Fibroblast of peridontal ligament (primary cell): ENCODE data around the gene CLNK.

ENCODE experiments used
- DNase-seq: peaks from one replicate; pipeline ENCODE4 v3.0.0-alpha.2; 2010; ENCODE audit errors: extremely low read depth

Gene CLNK, protein sequence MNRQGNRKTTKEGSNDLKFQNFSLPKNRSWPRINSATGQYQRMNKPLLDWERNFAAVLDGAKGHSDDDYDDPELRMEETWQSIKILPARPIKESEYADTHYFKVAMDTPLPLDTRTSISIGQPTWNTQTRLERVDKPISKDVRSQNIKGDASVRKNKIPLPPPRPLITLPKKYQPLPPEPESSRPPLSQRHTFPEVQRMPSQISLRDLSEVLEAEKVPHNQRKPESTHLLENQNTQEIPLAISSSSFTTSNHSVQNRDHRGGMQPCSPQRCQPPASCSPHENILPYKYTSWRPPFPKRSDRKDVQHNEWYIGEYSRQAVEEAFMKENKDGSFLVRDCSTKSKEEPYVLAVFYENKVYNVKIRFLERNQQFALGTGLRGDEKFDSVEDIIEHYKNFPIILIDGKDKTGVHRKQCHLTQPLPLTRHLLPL

DNA sequence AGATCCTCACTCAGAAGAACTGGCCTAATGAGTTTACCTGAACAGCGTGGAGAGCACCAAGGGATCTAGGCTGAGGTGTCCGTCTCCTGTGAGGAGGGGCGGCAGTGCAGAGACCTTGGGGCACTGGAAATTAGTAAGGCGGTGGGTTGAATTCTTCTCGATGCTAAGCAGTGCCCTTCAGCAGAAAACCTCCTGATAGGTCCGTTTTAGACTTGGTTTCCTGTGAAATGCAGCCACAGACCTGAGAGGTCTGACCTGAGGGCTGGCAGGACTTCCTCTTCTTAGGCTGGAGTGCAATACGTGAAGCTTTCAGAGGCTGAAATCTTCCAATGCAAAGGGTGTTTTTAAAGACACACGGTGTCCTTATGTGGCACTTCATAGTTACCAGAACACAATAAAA lies at the start of gene CLNK:
Gene CLNK (minus strand): TSS at position 138 of the 400 bp plus-strand sequence. CDS start 16,899 bp downstream, outside the sequence.
- DNase-seq = no peak

DNA sequence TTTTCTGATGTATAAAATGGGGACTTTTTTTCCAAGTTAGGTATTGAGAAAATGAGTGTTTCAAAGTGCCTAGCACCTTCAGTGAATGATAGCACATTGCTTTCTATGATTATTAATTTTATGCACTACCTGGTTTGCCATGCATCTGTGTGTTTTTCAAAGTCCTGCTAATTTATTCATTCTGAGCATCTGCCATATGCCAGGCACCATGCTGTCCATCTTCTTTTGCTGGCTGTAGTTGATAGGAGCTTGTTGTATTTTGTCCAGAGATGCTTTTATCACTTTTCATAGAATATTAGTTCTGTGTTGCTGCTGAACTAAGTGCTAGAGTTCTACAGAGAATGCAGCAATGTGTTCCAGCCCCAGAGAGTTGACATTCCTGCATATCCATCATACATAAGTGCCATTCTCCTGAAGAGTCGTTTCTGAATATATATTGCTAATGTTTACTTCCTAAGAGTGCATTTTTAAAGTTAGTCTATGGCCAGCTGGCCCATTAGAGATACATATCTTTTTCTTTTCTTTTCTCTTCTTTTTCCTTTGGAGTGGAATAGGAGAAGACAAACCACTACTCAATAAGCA lies 49.0 kb upstream of the CLNK start:
- DNase-seq = no peak

DNA sequence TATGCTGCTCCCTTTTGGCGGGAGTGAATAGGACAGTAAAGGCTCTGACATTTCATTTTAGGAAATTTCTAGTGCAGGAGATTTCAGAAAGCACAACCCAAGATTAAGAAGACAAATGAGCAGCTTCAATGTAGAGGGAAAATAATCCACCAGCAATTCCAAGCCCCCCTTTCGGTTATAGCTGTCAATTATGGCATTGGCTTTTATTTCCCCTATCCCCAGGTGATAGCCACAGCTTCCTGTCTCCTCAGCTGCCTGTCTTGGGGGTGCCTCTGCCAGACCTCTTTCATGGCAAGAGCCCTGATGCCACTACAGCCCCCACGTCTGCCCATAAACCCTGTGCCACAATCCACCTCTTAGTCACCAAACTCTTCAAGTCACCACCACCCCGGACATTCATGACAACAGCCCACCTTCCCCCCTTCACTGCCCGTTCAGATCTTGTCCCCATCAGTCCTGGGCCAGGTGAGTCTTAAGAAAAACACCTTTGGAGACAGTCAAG lies 48.4 kb upstream of the CLNK start:
- no peak for DNase-seq

DNA sequence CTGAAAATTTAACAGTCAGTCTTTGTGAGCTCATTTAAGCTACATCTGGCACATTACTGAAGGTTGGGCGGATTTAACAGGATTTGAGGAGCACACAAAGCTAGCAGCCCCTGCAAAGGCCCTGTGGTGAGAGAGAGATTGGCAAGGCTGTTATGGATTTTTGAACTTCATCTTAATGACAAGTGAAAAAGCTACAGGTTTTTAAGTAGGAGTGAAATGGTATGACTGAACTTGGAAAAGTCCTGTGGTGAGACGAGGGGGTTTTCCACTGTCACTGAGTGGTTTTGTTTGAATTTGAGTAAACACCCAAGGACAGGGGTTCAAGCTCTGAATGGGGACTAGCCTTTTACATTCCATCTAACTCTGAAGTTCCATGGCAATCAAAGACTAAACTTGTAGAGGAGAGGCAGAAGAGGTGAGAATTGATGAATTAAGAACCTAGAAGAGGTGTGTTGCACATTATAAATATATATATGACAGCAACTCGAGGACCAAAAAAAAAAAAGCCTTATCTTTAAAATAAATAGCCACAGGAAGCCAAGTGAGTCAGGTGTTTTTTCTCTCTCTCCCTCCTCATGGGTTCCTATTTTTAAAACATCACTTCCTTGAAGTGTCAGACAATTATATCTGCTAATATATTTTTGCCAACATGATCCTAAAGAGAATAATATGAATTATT lies 47.8 kb upstream of the CLNK start:
- DNase-seq = no peak

DNA sequence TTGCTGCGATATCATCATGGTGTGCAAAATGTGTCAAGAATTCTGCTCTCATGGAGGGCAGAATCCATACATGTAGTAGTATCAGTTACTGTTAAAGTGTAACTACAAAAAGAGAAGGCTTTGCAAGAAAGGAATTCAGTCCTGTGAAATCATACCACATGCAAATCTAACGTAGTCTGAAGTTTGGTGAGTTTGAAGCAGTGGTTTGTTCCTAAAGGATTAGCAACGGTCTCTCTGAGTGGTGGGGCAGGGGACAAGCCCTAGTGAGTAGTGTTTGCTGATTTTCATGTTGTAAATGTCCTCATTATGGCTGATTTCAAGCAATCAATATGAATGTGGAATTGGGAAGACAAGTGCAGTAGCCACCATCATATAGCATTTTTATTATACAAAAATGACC lies 47.1 kb upstream of the CLNK start:
- no peak for DNase-seq

DNA sequence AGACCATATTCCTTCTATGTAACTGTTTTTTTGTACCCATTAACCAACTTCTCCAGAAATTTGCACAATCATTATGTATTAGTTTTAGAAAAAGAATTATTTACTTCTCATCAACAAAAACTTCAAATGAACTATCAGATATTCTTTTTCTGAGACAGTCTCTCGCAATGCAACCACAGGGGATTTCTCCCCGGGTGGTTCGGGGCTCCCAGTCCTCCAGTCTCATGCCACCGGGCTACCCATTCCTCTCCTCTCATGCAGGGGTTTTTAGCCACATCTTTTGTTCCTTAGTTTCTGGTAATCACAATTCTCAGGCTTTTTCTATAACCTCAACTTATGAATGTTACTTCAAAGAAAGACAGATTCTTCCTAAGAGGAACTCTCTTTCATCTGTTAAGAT lies 46.6 kb upstream of the CLNK start:
- no peak for DNase-seq

DNA sequence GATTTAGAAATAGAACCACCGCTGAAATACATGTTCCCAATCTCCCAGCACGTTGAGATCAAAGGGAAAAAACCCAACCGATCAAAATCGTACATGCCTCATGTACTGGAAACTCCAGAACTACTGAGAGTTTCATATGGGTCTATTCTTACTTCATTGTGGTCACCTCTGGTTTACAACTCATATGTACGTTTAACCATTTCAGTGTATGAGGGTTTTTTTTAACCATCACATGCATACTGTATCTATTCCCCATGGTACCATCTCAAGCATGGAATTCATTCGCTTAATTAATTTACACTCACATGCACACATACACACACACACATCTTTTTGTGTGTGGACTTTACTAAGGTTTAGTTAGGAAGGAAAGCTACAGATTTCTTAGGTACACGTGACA lies 46.0 kb upstream of the CLNK start:
- no peak for DNase-seq

DNA sequence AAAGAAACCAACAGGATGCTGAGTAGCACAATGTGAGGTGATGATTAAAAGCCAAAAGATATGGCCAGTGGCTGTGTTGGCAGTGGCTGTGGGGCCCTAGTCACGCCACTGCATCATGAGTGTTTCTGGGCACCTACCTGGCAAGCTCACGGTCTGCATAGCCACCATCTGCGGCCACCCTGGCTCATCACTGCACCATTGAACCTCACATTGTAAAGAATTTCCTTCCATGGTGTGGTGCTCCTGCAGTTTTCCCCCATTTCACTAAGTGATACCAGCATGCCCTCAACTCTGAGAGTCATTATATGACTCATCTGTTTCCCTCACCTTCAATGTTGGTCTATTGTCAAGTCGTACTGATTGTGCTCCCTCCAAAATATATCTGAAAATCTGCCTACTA lies 45.5 kb upstream of the CLNK start:
- no peak for DNase-seq

DNA sequence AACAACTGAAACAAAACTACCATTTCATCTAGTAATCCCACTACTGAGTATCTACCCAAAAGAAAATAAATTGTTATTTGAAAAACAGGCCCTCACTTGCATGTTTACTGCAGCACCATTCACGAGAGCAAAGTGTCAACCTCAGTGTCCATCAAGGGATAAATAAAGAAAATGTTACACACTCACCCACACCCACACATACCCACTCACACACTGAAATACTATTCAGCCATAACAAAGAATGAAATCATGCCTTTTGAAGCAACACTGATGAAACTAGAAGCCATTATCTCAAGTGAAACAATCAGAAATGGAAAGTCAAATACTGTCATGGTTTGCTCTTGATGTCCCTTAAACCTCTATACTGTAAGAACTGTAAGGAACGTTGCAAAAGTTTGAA lies 44.8 kb upstream of the CLNK start:
- no peak for DNase-seq

DNA sequence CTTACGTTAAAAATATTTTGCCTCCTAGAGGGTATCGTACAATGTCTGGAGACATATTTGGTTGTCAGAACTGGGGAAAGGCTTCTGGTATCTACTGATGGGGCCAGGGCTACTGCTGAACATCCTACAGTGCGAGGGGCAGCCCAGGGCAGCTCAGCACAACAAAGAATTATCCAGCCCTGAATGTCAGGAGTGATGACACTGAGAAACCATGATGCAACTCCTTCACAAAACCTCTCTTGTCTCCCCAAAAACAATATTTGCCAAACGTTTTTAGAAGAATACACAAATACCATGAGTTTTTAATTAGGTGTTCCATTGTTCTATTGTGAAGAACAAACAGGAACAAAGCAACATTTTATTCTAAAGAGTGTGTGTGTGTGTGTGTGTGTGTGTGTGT lies 43.4 kb upstream of the CLNK start:
- DNase-seq = no peak

DNA sequence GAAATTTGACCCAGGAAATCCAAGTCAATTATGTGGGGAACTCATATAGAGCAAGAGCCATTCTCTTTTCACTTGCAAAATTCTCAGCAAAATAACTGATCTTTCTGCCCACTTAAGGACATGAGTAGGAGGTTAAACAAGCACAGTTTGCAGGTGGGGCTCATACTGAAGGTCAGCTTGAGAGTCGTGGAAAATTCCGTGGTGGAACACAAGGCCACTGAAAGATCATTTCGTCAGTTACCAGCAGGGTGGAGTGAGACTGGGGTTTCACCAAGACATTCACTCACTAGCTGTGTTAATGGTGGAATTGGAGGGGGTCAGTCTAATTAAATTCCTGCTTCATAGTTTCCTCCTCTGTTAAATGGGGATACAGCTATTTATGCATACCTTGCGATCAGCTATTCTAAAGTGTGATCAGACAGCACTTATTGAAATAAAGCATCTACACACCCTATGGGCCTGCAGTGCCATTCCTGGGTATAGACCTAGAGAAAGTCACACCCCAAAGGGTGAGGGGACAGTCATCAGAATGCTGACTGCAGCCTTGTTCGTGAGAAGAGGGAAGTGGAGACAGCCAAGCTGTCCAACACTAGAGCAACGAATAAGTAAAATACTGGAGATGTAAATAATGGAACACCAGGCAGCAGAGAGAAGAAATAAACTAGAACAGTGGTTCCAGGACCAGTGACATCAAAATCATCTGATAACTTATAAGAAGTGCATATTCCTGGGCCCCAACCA lies 42.7 kb upstream of the CLNK start:
- no peak for DNase-seq

DNA sequence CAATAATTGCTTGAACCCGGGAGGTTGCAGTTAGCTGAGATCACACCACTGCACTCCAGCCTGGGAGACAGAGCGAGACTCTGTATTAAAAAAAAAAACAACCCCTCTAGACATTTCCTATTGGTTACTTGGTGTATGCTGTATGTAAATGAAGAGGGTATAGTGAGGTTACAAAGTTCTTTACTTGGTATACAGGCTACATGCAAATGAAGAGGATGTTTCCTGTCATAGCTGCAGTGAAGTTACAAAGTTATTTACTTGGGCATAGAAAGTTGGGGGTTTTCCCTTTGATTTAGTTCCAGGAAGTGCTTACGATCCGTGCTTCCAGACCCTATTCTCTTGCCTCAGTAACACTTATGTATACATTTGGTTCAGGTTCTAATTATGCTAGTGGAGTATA lies 38.4 kb upstream of the CLNK start:
- DNase-seq = no peak

DNA sequence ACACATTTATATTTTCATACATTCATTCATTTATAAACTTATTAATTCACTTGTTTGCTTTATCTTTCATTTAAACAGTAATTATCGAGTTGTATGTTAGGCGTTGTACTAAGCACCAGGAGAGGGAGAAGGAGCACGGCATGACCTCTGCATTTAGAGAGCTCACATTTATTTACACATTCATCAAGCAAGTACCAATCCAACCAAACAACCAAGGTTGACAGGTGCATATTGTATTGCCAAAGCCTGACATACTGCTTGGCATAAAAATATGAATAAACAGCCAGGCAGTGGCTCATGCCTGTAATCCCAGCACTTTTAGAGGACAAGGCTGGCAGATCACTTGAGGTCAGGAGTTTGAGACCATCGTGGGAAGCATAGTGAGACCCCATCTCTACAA lies 37.0 kb upstream of the CLNK start:
- DNase-seq = no peak

DNA sequence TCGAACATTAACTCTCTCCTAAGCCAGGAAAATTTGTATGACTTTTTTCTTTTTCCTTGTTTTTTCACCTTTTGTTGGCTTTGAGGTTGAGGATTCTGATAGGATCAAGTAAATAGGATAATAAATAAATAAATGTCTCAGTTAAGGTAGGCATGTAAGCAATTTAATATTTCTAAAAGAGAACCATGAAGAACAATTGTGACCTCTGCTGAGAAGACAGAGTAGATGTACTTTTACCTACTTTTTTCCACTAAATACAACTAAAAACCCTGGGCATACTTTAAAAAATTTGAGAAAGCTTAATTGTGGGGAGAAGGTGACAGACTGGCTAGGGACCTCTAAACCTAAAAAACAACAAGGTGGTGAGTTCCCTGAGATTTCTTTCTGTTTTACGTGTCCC lies 31.6 kb upstream of the CLNK start:
- peak; percentile 13 for DNase-seq

DNA sequence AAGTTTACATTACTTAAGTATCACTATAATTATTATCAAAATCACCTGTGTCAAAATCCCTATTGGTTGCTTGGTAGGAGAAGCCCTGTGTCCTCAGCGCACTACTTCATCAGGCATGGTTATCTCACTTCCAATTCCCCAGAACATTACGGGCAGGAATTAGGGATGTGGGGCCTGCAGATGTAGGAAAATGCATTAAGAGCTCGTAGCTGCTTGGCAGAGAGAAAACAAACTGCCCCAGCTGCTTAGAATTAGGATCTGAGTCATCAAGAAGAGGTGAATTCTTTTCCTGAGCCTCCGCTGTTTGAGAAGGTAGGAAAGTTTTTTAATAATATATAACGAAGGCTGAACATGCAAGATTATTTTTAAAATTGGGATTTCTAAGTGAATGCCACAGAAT lies 31.1 kb upstream of the CLNK start:
- DNase-seq = peak; percentile 50

DNA sequence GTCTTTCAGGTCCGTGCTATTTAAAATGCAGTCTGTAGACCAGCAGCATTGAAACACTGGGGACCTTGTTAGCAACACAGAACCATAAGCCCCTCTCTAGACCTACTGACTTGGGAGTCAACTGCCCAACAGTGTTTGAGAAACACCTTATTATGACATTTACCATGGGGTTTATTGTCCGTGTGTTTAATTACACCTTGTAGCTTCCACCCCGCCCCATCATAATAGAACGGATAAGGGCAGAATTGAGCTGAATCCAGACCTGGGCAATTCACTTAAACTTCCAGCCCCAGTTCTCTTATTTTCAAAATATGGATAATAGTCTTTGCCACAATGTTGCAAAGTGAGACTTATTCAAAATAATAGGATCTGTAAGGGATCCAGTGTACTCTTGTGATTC lies 30.6 kb upstream of the CLNK start:
- no peak for DNase-seq

DNA sequence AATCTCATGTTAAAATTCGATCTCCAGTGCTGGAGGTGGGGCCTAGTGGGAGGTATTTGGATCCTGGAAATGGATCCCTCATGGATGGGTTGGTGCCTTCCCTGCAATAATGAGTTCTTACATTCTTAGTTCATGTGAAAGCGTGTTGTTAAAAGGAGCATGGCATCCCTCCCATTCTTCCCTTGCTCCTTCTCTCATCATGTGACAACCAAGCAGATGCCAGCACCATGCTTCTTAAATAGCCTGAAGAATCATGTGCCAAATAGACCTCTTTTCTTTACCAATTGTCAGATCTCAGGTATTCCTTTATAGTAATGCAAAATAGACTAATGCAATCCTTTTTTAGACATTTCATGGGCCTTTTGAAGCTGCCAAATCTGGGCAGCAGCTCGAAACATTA lies 29.0 kb upstream of the CLNK start:
- DNase-seq = no peak

DNA sequence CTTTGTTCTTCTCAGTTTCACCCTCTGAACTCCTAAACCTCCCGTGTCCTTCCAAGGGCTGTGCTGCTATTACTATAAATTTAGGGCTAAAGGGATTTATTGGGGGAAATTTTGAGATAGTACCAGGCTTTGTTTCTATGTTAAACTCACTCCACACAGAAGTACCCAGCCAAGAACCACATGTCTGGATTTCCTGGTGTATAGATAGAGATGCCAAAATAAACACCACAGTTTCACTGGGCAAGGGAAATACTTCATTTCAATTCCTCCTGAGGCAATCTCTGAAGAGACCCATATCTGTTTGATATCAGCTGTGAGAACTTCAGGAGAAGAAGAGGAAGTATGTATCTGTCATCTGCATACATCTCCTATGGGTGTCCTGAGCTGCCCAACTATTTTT lies 21.7 kb upstream of the CLNK start:
- DNase-seq = peak; percentile 6

DNA sequence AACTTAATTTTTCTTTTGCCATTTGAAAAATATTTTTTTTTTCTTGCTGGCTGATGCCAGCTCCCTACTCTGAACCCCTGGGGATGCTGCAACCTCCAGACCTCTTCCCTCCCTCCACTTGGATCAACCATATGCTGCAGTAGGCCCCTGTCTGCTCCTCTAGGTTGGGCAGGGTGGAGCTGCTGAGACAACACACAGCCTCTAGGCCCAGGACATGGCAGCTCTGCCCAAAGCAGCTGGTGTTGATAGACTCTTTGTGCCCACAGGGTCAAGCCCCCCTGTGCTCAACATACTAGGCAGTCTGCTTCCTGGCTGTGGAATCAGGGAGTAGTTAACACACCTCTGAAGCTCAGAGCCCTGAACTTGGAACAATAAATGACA lies 19.9 kb upstream of the CLNK start:
- DNase-seq = no peak

DNA sequence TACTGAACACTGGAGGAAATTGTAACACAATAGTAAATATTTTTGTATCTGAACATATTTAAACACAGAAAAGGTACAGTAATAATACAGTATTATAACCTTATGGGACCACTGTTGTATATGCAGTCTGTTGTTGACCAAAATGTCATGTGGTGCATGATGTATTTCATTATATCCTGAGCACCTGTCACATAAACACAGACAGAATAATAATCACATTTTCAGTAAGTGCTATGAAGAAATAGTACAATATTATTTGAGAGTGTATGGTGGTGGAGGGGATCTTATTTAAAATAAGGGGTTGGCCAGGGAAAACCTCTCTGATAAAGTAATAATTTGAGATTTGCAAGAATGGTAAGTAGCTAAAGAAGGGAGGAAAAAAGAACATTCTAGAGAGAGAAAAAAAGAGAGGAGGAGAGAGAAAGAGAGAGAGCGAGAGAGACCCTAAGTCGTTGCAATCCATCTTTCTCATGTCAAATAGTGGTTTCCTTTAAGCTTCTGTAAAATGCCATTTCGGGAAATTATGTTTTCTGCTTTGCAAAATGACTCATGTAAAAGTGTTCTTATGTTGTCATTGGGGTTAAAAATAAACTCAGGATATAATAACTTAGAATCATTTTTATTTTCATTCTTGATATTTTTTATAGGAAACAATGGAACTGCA lies 19.3 kb upstream of the CLNK start:
- DNase-seq = no peak

DNA sequence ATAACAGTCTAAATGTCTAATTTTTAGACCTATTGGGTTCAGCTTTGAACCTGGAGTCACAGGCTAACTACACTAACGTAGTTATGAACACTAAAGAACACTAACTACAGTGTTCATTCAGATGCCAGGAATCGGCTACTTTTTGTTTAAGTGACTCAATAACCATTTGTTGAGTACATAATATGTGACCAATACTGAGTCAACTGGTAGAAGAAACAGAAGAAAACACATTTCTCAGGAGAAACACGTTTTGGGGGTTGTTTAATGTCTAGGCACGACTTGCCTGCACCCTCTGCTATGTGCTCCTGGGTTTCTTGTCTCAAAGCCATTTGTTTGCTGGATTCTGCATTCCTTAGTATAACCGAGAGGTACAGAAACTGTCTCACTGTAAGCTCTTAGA lies 18.6 kb upstream of the CLNK start:
- no peak for DNase-seq
